Measurements from ENCODE around the gene PCCA. TPM values are rescaled to one million over a fixed set of nuclear protein-coding genes. Genes with fewer than 3 reads are reported as not detected.

Gene PCCA
- total and polyA plus RNA-seq, 2 donors (not counting 1 experiment from before 2014, with no cell fraction given): 11.2 to 73.0 TPM

DNA sequence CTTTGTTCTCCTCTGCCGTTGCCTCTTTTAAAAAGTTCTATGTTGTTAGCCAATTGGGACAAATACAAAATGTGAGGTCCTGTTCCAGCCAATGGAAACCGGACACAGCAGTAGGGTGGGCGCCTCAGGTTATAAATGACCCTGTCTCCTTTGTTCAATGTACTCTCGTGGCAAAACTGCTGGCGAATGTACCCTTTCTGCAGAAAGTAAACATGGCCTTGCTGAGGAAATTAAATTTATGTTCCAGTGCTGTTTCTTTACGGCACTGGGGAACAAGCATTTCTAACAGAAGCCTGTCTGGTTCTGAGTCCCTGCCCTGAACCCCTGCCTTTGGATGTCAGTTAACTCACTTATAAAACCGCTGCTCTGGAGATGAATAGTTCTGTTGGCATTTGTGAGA, 140.7 kb downstream of the PCCA start:
- Histone ChIP-seq H3K4me2 (ENCODE audit: extremely low read depth, insufficient read depth, low read length) (no peak overlapping the region), H3K79me2 (ENCODE audit: control insufficient read depth, insufficient read depth, low read length) (no peaks in the 10 kb centered on the region), H3K27me3 (ENCODE audit: control insufficient read depth, insufficient read depth, low read length) (no peaks in the 10 kb centered on the region), H2AFZ (ENCODE audit: low read length) (no peak overlapping the region), H4K20me1 (ENCODE audit: control insufficient read depth, extremely low read depth, insufficient read depth, low read length) (no peaks in the 10 kb centered on the region), H3K27ac (ENCODE audit: insufficient read depth, low read length) (no peak overlapping the region), H3K4me3 (replicated peaks in 1 of 4; ENCODE audit: control extremely low read depth in 1 of 4, insufficient read depth in 1 of 4, low read depth in 3 of 4, low read length in 4 of 4) (no peak overlapping the region), H3K9me3 (ENCODE audit: control insufficient read depth, insufficient read depth, low read depth, low read length) (no peaks in the 10 kb centered on the region), H3K9ac (ENCODE audit: insufficient read depth, low read length) (no peak overlapping the region), H3K4me1 (ENCODE audit: control insufficient read depth, extremely low read depth, insufficient read depth, low read length) (no peaks in the 10 kb centered on the region), H3K36me3 (ENCODE audit: control insufficient read depth, insufficient read depth, low read length) (no peaks in the 10 kb centered on the region)
- no peak for DNase-seq (ENCODE audit: low read depth in 2 of 2)
- TF ChIP-seq, protein P1, sequence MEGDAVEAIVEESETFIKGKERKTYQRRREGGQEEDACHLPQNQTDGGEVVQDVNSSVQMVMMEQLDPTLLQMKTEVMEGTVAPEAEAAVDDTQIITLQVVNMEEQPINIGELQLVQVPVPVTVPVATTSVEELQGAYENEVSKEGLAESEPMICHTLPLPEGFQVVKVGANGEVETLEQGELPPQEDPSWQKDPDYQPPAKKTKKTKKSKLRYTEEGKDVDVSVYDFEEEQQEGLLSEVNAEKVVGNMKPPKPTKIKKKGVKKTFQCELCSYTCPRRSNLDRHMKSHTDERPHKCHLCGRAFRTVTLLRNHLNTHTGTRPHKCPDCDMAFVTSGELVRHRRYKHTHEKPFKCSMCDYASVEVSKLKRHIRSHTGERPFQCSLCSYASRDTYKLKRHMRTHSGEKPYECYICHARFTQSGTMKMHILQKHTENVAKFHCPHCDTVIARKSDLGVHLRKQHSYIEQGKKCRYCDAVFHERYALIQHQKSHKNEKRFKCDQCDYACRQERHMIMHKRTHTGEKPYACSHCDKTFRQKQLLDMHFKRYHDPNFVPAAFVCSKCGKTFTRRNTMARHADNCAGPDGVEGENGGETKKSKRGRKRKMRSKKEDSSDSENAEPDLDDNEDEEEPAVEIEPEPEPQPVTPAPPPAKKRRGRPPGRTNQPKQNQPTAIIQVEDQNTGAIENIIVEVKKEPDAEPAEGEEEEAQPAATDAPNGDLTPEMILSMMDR (conservative IDR thresholded peaks at IDR 0.05 in 1 of 2, IDR thresholded peaks at IDR 0.05 in 1 of 2; ENCODE audit: low read depth in 1 of 2, low read length in 2 of 2): no peak
- no peak for TF ChIP-seq EZH2 (IDR thresholded peaks at IDR 0.05; ENCODE audit: low read length, missing control alignments)

DNA sequence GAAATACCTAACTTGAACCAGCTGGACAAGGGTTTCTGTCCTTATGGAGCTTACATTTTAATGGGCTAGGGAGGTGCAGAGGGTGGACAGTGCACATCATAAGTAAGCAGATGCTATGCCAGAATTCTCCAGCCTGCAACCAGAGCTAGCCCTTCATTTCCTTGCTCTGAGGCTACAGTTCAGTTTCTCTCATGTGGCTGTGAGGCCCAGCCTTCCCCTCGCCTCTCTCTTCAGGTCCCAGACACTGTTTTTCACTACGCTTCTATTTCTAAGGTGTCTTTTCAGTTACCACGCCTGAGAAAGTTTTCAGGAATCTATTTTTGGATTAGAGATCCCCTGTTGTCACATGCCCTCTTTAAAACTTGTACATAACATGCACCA, 141.9 kb downstream of the PCCA start:
- TF ChIP-seq, protein P1 (conservative IDR thresholded peaks at IDR 0.05 in 1 of 2, IDR thresholded peaks at IDR 0.05 in 1 of 2; ENCODE audit: low read depth in 1 of 2, low read length in 2 of 2): no peak
- no peak for TF ChIP-seq EZH2 (IDR thresholded peaks at IDR 0.05; ENCODE audit: low read length, missing control alignments)
- H3K79me2 ChIP-seq (ENCODE audit: control insufficient read depth, insufficient read depth, low read length): no peaks in the 10 kb centered on the region
- DNase-seq (ENCODE audit: low read depth in 2 of 2): no peak
- H3K27me3 ChIP-seq (ENCODE audit: control insufficient read depth, insufficient read depth, low read length): no peaks in the 10 kb centered on the region
- H2AFZ ChIP-seq (ENCODE audit: low read length): no peak overlapping the region
- no peak overlapping the region for H3K27ac ChIP-seq (ENCODE audit: insufficient read depth, low read length)
- H3K36me3 ChIP-seq (ENCODE audit: control insufficient read depth, insufficient read depth, low read length): no peaks in the 10 kb centered on the region
- H3K9ac ChIP-seq (ENCODE audit: insufficient read depth, low read length): no peak overlapping the region
- no peak overlapping the region for H3K4me3 ChIP-seq (replicated peaks in 1 of 4; ENCODE audit: control extremely low read depth in 1 of 4, insufficient read depth in 1 of 4, low read depth in 3 of 4, low read length in 4 of 4)
- no peaks in the 10 kb centered on the region for H4K20me1 ChIP-seq (ENCODE audit: control insufficient read depth, extremely low read depth, insufficient read depth, low read length)
- no peak overlapping the region for H3K4me2 ChIP-seq (ENCODE audit: extremely low read depth, insufficient read depth, low read length)
- H3K4me1 ChIP-seq (ENCODE audit: control insufficient read depth, extremely low read depth, insufficient read depth, low read length): peaks cover 5% of the 10 kb centered on the region
- H3K9me3 ChIP-seq (ENCODE audit: control insufficient read depth, insufficient read depth, low read depth, low read length): no peaks in the 10 kb centered on the region

DNA sequence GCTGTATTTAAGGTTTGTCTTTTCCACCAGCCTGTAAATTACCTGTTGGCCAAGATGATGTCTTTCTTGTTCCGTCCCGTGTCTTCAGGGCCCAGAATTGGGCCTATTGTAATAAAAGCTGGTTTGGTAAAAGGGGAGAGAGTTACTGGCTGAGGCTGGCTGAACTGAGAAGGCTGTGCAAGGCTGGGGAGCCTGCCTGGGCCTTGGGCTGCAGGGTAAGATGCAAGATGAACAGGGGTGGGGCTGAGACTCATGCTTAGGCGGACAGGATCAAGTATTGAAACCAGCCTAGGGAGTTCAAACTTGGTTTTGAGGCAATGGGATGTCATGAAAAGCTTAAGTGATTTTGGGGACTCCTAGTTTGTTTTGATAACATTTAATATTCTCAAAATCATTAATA, 142.3 kb downstream of the PCCA start:
- no peak for DNase-seq (ENCODE audit: low read depth in 2 of 2)
- no peaks in the 10 kb centered on the region for H4K20me1 ChIP-seq (ENCODE audit: control insufficient read depth, extremely low read depth, insufficient read depth, low read length)
- TF ChIP-seq, protein P1 (conservative IDR thresholded peaks at IDR 0.05 in 1 of 2, IDR thresholded peaks at IDR 0.05 in 1 of 2; ENCODE audit: low read depth in 1 of 2, low read length in 2 of 2): no peak
- TF ChIP-seq EZH2 (IDR thresholded peaks at IDR 0.05; ENCODE audit: low read length, missing control alignments): no peak
- H2AFZ ChIP-seq (ENCODE audit: low read length): no peak overlapping the region
- H3K79me2 ChIP-seq (ENCODE audit: control insufficient read depth, insufficient read depth, low read length): no peaks in the 10 kb centered on the region
- H3K4me3 ChIP-seq (replicated peaks in 1 of 4; ENCODE audit: control extremely low read depth in 1 of 4, insufficient read depth in 1 of 4, low read depth in 3 of 4, low read length in 4 of 4): no peak overlapping the region
- no peak overlapping the region for H3K27ac ChIP-seq (ENCODE audit: insufficient read depth, low read length)
- H3K9ac ChIP-seq (ENCODE audit: insufficient read depth, low read length): no peak overlapping the region
- peaks cover 5% of the 10 kb centered on the region for H3K4me1 ChIP-seq (ENCODE audit: control insufficient read depth, extremely low read depth, insufficient read depth, low read length)
- H3K36me3 ChIP-seq (ENCODE audit: control insufficient read depth, insufficient read depth, low read length): no peaks in the 10 kb centered on the region
- no peaks in the 10 kb centered on the region for H3K9me3 ChIP-seq (ENCODE audit: control insufficient read depth, insufficient read depth, low read depth, low read length)
- H3K27me3 ChIP-seq (ENCODE audit: control insufficient read depth, insufficient read depth, low read length): no peaks in the 10 kb centered on the region
- no peak overlapping the region for H3K4me2 ChIP-seq (ENCODE audit: extremely low read depth, insufficient read depth, low read length)
